Activated B cell treated with CpG ODN at 0.5 μM for 24 hours (primary cell): ENCODE results near the gene DGKQ. TPM values are rescaled to one million over a fixed set of nuclear protein-coding genes. Genes with fewer than 3 reads are reported as not detected.
A peak's percentile ranks its signal among the peaks of the same experiment; 100 is the strongest.

Experiments
- ATAC-seq: fragments of 200-7000 bp; cut with Tn5 transposase; one replicate; pipeline ENCODE4 v1.10.0; 2021; ENCODE audit warnings: low read depth, mild to moderate bottlenecking, moderate library complexity
- CTCF ChIA-PET: fragments of 350-600 bp; sonication (Branson Sonifier 250); formaldehyde crosslinking; loops from one replicate; lab custom pipeline; 2021; ENCODE audit warnings: antibody characterized with exemption; lab: Charles Lee
- POLR2A ChIA-PET: fragments of 350-600 bp; sonication (Branson Sonifier 250); formaldehyde crosslinking; loops from one replicate; lab custom pipeline; 2021; ENCODE audit warnings: antibody characterized with exemption; lab: Charles Lee
- DNase-seq: peaks from one replicate; pipeline ENCODE4 v3.0.0; 2022
- H3K27ac Mint-ChIP-seq: one replicate; pipeline ENCODE4 v1.8.0; 2020; ENCODE audit warnings: mixed read lengths
- H3K27me3 Mint-ChIP-seq: one replicate; pipeline ENCODE4 v1.8.0; 2021; ENCODE audit warnings: mixed read lengths
- H3K36me3 Mint-ChIP-seq: one replicate; pipeline ENCODE4 v1.8.0; 2021; ENCODE audit warnings: low read depth, mixed read lengths
- H3K4me1 Mint-ChIP-seq: one replicate; pipeline ENCODE4 v1.8.0; 2021; ENCODE audit warnings: mixed read lengths
- H3K4me3 Mint-ChIP-seq: one replicate; pipeline ENCODE4 v1.8.0; 2020; ENCODE audit warnings: mild to moderate bottlenecking, mixed read lengths
- H3K9me3 Mint-ChIP-seq: one replicate; pipeline ENCODE4 v1.8.0; 2020; ENCODE audit warnings: mixed read lengths
- intact Hi-C: fragments of 100-400 bp; cut with micrococcal nuclease; formaldehyde crosslinking; loops from one replicate; pipeline ENCODE4 v1.15.1; 2024
- total RNA-seq: library from RNA; stranded (reverse); gene quantifications from 2 replicates; pipeline ENCODE4 v1.2.3, GENCODE V29; 2022
- TF ChIP-seq, protein P1 (sequence below): fragments of 200-600 bp; IDR thresholded peaks from one replicate; pipeline ENCODE4 v1.8.0; 2022; ENCODE audit warnings: antibody characterized with exemption, mild to moderate bottlenecking

Gene DGKQ
- total RNA-seq, 1 donor from 2014 or later = 16.4 TPM

DNA sequence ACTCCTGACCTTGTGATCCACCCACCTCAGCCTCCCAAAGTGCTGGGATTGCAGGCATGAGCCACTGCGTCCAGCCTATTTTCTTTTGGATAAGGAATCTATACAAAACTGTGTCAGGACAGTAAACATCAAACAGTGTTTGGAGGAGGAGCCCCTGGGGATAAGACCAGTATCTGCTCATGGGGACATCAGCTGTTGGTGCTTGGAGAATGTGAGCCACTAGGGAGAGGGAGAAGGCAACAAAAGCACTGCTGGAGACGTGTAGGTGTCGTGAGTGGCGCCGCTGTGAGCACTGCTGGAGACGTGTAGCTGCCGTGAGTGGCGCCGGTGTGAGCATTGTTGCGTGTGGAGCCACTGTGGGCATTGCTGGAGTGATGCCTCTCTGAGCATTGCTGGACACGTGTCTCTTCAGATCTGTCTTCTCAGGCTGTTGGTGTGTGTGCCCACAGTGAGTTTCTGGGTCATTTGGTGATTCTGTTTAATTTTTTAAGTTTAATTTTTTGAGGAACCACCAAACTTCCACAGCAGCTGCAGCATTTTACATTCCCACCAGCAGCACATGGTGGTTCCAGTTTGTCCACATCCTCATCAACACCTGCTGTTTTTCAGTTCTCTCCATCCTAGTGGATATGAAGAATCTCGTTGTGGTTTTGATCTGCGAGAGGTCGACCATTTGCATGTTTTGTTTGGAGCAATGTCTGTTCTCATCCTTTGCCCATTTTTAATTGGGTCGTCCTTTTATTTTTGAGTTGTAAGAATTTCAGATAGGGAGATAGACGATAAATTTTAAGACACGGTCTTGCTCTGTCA, 19.0 kb downstream of the DGKQ start:
- ChIA-PET POLR2A (interaction anchor here (0.6 kb wide), 1 partner anchor 311 kb away, joined by 4 read pairs; no protein-coding TSS in a partner anchor), CTCF (no interaction called here)
- no peaks in the 10 kb centered on the region for H3K4me1 Mint-ChIP-seq
- ATAC-seq (no peak), DNase-seq (no peak)
- TF ChIP-seq, protein P1, sequence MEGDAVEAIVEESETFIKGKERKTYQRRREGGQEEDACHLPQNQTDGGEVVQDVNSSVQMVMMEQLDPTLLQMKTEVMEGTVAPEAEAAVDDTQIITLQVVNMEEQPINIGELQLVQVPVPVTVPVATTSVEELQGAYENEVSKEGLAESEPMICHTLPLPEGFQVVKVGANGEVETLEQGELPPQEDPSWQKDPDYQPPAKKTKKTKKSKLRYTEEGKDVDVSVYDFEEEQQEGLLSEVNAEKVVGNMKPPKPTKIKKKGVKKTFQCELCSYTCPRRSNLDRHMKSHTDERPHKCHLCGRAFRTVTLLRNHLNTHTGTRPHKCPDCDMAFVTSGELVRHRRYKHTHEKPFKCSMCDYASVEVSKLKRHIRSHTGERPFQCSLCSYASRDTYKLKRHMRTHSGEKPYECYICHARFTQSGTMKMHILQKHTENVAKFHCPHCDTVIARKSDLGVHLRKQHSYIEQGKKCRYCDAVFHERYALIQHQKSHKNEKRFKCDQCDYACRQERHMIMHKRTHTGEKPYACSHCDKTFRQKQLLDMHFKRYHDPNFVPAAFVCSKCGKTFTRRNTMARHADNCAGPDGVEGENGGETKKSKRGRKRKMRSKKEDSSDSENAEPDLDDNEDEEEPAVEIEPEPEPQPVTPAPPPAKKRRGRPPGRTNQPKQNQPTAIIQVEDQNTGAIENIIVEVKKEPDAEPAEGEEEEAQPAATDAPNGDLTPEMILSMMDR = no peak
- no peaks in the 10 kb centered on the region for H3K27me3 Mint-ChIP-seq
- intact Hi-C loops = no loop called here
- no peaks in the 10 kb centered on the region for H3K9me3 Mint-ChIP-seq
- H3K4me3 Mint-ChIP-seq = no peak overlapping the region
- peak overlapping the region; percentile 20 for H3K27ac Mint-ChIP-seq
- H3K36me3 Mint-ChIP-seq = peaks cover 59% of the 10 kb centered on the region

DNA sequence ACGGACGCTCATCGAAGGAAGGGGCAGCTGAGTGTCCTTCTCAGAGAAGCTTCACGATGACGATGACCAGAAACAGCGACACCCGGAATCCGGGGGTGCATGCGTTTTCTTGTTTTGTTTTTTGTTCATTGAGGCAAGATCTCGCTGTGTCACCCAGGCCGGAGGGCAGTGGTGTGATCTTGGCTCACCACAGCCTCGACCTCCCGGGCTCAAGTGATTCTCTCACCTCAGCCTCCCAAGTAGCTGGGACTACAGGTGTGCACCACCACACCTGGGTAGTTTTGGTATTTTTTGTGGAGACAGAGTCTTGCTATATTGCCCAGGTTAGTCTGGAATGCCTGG, 19.8 kb downstream of the DGKQ start:
- H3K27me3 Mint-ChIP-seq = no peaks in the 10 kb centered on the region
- H3K4me1 Mint-ChIP-seq = no peaks in the 10 kb centered on the region
- intact Hi-C loops = no loop called here
- peaks cover 56% of the 10 kb centered on the region for H3K36me3 Mint-ChIP-seq
- no peaks in the 10 kb centered on the region for H3K9me3 Mint-ChIP-seq
- H3K4me3 Mint-ChIP-seq = no peak overlapping the region
- TF ChIP-seq, protein P1 = no peak
- DNase-seq (no peak), ATAC-seq (no peak)
- CTCF ChIA-PET = no interaction called here
- POLR2A ChIA-PET = no interaction called here
- H3K27ac Mint-ChIP-seq = no peak overlapping the region

DNA sequence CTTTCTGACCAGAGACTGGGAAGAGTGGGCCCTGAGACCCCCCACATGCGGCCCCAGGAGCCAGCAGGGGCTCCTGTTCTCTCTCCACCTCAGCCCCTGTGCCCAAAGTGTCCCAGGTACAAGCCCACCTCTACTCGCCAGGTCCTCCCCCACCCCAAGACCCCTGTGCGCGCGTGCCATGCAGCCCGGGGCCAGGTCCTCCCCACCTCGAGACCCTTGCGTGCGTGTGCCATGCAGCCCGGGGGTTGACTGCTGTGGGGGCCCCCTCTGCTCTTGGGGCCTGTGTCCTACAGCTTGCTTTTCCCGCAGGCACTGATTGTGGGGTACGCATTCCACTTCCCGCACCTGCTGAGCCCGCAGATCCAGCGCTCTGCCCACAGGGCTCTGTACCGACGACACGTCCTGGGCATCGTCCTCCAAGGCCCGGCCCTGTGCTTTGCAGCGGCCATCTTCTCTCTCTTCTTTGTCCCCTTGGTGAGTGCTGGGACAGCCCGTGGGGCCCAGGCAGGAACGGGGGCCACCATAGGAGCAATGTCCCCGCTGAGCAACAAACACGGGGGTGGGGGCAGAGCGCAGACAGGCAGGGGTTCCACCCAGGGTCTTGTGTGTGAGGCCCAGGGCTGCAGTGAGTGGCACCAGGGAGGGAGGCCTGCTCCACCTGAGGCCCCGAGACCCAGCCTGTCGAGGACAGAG, 20.3 kb downstream of the DGKQ start:
- H3K27ac Mint-ChIP-seq = no peak overlapping the region
- no peaks in the 10 kb centered on the region for H3K27me3 Mint-ChIP-seq
- TF ChIP-seq, protein P1 = no peak
- ChIA-PET POLR2A (no interaction called here), CTCF (no interaction called here)
- intact Hi-C loops = no loop called here
- DNase-seq (no peak), ATAC-seq (no peak)
- H3K36me3 Mint-ChIP-seq = peaks cover 52% of the 10 kb centered on the region
- no peak overlapping the region for H3K4me3 Mint-ChIP-seq
- no peaks in the 10 kb centered on the region for H3K4me1 Mint-ChIP-seq
- no peaks in the 10 kb centered on the region for H3K9me3 Mint-ChIP-seq

GRCh38 chr4:951594-952468, 21.5 kb downstream of the DGKQ start:
- Mint-ChIP-seq H3K4me1 (peaks cover 4% of the 10 kb centered on the region), H3K27ac (no peak overlapping the region), H3K36me3 (peaks cover 44% of the 10 kb centered on the region), H3K9me3 (no peaks in the 10 kb centered on the region), H3K4me3 (no peak overlapping the region), H3K27me3 (no peaks in the 10 kb centered on the region)
- ChIA-PET POLR2A (no interaction called here), CTCF (no interaction called here)
- intact Hi-C loops = no loop called here
- TF ChIP-seq, protein P1 = no peak
- no peak for ATAC-seq
- DNase-seq = no peak

DNA sequence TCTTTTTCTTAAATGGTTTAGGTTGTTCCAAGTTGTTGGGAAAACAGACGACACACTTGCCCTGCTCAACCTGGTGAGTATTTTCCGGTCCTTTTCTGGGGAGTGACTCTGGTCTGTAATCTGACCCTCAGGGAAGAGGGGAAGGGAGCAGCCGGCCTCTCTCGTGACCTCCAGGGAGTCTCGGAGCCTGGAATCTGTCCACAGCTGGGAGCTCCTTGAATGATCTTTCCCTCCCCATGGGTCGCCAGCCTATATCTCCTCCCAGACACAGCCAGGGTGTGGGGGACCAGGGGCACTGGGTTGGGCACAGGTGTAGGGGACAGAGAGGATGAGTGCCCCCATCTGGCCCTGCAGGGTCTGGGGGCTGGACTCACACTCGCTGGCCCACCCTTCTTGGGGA, 22.2 kb downstream of the DGKQ start:
- H3K9me3 Mint-ChIP-seq = no peaks in the 10 kb centered on the region
- H3K4me1 Mint-ChIP-seq = peaks cover 7% of the 10 kb centered on the region
- ATAC-seq (no peak), DNase-seq (no peak)
- H3K27ac Mint-ChIP-seq = no peak overlapping the region
- H3K27me3 Mint-ChIP-seq = no peaks in the 10 kb centered on the region
- H3K36me3 Mint-ChIP-seq = peaks cover 40% of the 10 kb centered on the region
- ChIA-PET CTCF (no interaction called here), POLR2A (no interaction called here)
- TF ChIP-seq, protein P1 = no peak
- intact Hi-C loops = no loop called here
- no peak overlapping the region for H3K4me3 Mint-ChIP-seq
